K562 (cell line): Measurements from ENCODE around the gene FXYD3. TPM values are rescaled to one million over a fixed set of nuclear protein-coding genes. Genes with fewer than 3 reads are reported as not detected.

ENCODE experiments used
- C11orf30 ChIP-seq: fragments of 450-650 bp; IDR thresholded peaks from 2 replicates; pipeline ENCODE4 v1.6.1; 2016; ENCODE audit warnings: low read depth, mild to moderate bottlenecking
- CLOCK ChIP-seq: fragments of 250-450 bp; sonication (Bioruptor Pico); IDR thresholded peaks from 2 replicates; pipeline ENCODE4 v1.4.0; 2020; ENCODE audit warnings: mild to moderate bottlenecking, moderate library complexity, borderline replicate concordance
- COPS2 ChIP-seq: fragments of 450-650 bp; conservative IDR thresholded peaks from 2 replicates; pipeline ENCODE4 v1.6.1; 2016; ENCODE audit warnings: mild to moderate bottlenecking, moderate library complexity
- JUNB ChIP-seq: fragments of 450-650 bp; formaldehyde crosslinking; conservative IDR thresholded peaks from 2 replicates; pipeline ENCODE4 v1.4.0; 2020; ENCODE audit warnings: mild to moderate bottlenecking
- KAT7 ChIP-seq: sonication (generic); formaldehyde crosslinking; IDR thresholded peaks from 2 replicates; pipeline ENCODE4 v1.8.0; 2022; ENCODE audit warnings: missing genetic modification reagents, mild to moderate bottlenecking, borderline replicate concordance
- SAP30 ChIP-seq: fragments of 200-600 bp; sonication (generic); IDR thresholded peaks from 2 replicates; pipeline ENCODE4 v1.6.1; 2012; ENCODE audit warnings: borderline replicate concordance, low read depth, mild to moderate bottlenecking, moderate library complexity, low read length, control low read depth, inconsistent platforms; ENCODE audit not compliant: insufficient read depth, poor library complexity, severe bottlenecking
- STAG1 ChIP-seq: sonication (generic); formaldehyde crosslinking; IDR thresholded peaks from 2 replicates; pipeline ENCODE4 v1.5.0; 2020; ENCODE audit warnings: missing genetic modification reagents, borderline replicate concordance
- YY1 ChIP-seq, 3 experiments: IDR thresholded peaks; 2 replicates each; pipeline ENCODE4 v1.6.1; 2011; ENCODE audit warnings: low read length in 2 of 3, mild to moderate bottlenecking in 2 of 3, moderate library complexity in 2 of 3, borderline replicate concordance in 1 of 3, control low read depth in 1 of 3, low read depth in 1 of 3; ENCODE audit not compliant: insufficient read depth in 3 of 3, insufficient replicate concordance in 2 of 3, control insufficient read depth in 1 of 3, insufficient read length in 1 of 3; ENCODE audit errors: extremely low read depth in 1 of 3
- polyA plus RNA-seq, 8 experiments: library from polyadenylated mRNA; depleted of rRNA in 4 of 8; stranded (reverse) in 5 of 8; unstranded in 3 of 8; fragments of >200 nt; fragmentation: Nextera tagmentation in 2 of 8; fragmentation: Illumina TruSeq in 1 of 8; extraction: Ambion mirVana in 2 of 8; extraction: Trizol in 1 of 8; gene quantifications; 2 replicates each; pipeline versions ENCODE4 v1.2.1 to v1.2.3, GENCODE V29; 2011 to 2014; ENCODE audit warnings: inconsistent platforms in 1 of 8, missing spikeins in 1 of 8
- total RNA-seq, 7 experiments: library from RNA; depleted of rRNA in 6 of 7; stranded (reverse); fragments of >200 nt in 6 of 7; fragmentation: Illumina TruSeq in 2 of 7; extraction: Trizol in 2 of 7; gene quantifications; 2 replicates each; pipeline versions ENCODE4 v1.2.1 to v1.2.3, GENCODE V29; 2011 to 2021; ENCODE audit warnings: low replicate concordance in 1 of 7
- TF ChIP-seq, protein P1 (sequence below): sonication (generic); formaldehyde crosslinking; IDR thresholded peaks from 2 replicates; pipeline ENCODE4 v1.8.0; 2022; ENCODE audit warnings: mild to moderate bottlenecking, missing genetic modification reagents

FXYD3 gene
- total and polyA plus RNA-seq, 9 of the 15 experiments (the other 6 are each of a cell fraction or from before 2014, with no cell fraction given) = 0.24 TPM; not detected in 8

GRCh38 chr19:35155441-35155840 is 39.8 kb downstream of the FXYD3 start (continued):
- TF ChIP-seq CLOCK (CRISPR knock-in tag) (no peak), SAP30 (peak; percentile 11), STAG1 (CRISPR knock-in tag) (no peak), COPS2 (no peak), C11orf30 (no peak), YY1 (IDR thresholded peaks at IDR 0.05; ENCODE audit: borderline replicate concordance in 1 of 3, control insufficient read depth in 1 of 3, extremely low read depth in 1 of 3, insufficient read depth in 3 of 3, insufficient read length in 1 of 3, insufficient replicate concordance in 2 of 3, low read depth in 1 of 3, low read length in 2 of 3) (peak in 2 of 3 experiments; percentile 15 to 55), KAT7 (peak; percentile 91), JUNB (CRISPR knock-in tag) (no peak)
- TF ChIP-seq, protein P1, sequence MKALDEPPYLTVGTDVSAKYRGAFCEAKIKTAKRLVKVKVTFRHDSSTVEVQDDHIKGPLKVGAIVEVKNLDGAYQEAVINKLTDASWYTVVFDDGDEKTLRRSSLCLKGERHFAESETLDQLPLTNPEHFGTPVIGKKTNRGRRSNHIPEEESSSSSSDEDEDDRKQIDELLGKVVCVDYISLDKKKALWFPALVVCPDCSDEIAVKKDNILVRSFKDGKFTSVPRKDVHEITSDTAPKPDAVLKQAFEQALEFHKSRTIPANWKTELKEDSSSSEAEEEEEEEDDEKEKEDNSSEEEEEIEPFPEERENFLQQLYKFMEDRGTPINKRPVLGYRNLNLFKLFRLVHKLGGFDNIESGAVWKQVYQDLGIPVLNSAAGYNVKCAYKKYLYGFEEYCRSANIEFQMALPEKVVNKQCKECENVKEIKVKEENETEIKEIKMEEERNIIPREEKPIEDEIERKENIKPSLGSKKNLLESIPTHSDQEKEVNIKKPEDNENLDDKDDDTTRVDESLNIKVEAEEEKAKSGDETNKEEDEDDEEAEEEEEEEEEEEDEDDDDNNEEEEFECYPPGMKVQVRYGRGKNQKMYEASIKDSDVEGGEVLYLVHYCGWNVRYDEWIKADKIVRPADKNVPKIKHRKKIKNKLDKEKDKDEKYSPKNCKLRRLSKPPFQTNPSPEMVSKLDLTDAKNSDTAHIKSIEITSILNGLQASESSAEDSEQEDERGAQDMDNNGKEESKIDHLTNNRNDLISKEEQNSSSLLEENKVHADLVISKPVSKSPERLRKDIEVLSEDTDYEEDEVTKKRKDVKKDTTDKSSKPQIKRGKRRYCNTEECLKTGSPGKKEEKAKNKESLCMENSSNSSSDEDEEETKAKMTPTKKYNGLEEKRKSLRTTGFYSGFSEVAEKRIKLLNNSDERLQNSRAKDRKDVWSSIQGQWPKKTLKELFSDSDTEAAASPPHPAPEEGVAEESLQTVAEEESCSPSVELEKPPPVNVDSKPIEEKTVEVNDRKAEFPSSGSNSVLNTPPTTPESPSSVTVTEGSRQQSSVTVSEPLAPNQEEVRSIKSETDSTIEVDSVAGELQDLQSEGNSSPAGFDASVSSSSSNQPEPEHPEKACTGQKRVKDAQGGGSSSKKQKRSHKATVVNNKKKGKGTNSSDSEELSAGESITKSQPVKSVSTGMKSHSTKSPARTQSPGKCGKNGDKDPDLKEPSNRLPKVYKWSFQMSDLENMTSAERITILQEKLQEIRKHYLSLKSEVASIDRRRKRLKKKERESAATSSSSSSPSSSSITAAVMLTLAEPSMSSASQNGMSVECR (CRISPR knock-in tag) = 0 out of 2 replicates have a peak, but pooled peaks have one; percentile 2
